HG03521 (cell line): ENCODE results near the gene MRPS31.

Experiments used
- ATAC-seq: cut with Tn5 transposase; IDR thresholded peaks from one replicate; pipeline ENCODE4 v1.9.1; 2021; ENCODE audit warnings: mild to moderate bottlenecking, moderate library complexity; ENCODE audit not compliant: unreplicated experiment

MRPS31 gene

DNA sequence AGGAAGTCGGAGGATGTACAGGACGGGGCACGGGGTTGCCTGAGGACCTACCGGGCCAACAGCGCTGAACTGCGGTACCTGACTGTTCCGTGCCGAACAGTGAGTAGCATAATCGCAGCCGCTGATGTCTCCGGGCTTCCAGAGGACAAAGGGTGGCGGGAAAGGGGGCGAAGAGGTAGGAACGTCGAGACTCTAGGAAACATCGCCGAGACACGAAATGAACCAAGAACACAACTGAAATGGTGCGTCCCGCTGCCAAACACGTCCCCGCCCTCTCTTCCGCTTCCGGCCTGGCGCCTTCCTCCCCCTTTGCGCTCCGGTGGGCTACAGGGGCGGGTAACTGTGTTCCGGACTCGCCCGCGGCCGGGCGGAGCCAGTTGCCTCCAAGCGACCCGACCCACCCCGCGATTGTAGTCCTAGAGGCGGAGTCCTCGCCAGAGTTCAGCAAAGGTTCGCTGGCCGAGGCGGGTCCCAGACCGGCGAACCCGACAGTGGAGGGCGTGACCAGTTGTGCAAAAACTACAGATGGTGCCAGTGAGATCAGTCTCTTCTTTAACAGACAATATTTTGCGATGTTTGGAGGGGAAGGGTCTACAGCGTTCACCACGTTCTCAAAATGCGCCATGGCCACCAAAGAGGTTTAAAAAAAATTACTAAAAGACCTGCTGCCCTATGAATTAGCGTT, at the start of gene MRPS31:
TSS of gene MRPS31 (minus strand) at position 257 of the 685 bp plus-strand sequence. CDS start at position 203, 54 bp downstream.
- ATAC-seq = peak; percentile 98

- no peak for ATAC-seq
Observed at GRCh38 chr13:40819797-40820315, 48.9 kb upstream of the MRPS31 start.

GRCh38 chr13:40818926-40819325, 47.9 kb upstream of the MRPS31 start:
- no peak for ATAC-seq

- ATAC-seq = no peak
Observed at GRCh38 chr13:40814803-40815202, 43.8 kb upstream of the MRPS31 start.

GRCh38 chr13:40813667-40814454, 42.9 kb upstream of the MRPS31 start:
- ATAC-seq = no peak

GRCh38 chr13:40812724-40813445, 41.9 kb upstream of the MRPS31 start:
- ATAC-seq = no peak

GRCh38 chr13:40812102-40812501, 41.1 kb upstream of the MRPS31 start:
- ATAC-seq = no peak

DNA sequence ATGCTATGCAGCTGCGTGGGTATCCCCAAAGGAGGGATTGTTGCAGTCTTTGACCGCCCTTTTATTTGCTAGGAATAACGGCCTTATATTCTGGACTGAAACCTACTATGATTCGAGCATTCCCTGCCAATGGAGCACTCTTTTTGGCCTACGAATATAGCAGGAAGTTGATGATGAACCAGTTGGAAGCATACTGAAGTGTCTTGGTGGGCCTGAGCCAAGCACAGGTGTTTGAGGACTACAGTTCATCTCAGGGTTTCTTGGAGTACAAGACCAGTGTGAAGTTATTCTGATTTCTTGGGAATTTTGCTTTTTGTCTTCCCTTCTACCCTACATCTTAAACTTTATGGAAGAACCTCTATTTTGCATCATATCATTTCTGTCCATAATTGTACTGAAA, 38.5 kb upstream of the MRPS31 start:
- no peak for ATAC-seq

- ATAC-seq = no peak
Observed at GRCh38 chr13:40806241-40806640, 35.3 kb upstream of the MRPS31 start.

- no peak for ATAC-seq
Observed at GRCh38 chr13:40803316-40803715, 32.3 kb upstream of the MRPS31 start.

DNA sequence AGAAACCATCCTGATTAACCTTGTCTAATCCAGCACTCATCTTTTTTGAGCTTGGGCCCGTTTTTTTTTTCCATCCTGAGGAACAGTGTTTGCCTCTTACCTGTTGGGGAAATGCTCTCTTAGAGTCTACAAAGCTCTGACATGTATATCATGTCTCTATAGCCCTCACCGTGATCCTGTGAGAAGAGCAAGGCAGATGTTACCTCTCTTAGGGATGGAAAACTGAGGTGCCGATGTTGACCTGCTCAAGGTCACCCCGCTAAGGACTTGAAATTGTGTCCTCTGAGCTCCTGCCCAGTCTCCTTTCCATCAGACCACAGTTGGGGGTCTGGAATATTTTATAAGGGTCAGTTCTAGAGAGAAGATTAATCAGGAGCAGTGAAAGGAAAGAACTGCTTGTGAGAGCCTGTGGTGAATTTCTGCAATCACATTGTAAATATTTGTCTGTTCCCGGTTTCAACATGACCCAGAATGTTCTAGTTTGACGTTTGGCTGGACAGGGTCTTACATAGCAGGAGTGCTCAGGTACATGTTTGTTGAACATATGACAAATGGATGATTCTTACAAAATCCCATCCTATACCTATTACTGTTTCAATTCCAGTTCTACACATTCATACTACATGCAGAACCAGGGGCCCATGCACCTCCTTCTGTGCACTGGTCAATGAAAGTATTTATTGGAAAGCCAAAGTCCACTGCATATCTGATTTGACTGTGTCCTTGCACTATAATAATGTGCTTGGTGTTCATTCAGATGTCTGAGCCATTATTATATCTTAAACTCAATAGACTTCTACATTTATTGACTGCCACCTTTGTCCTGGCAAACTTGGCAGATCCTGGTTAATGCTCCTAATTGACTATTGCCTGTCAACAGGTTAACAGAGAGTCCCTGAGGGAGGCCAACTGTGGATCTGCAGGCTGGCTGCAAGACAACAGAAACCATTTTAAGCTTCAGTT, 30.5 kb upstream of the MRPS31 start:
- no peak for ATAC-seq

- ATAC-seq = no peak
Observed at GRCh38 chr13:40800559-40800958, 29.6 kb upstream of the MRPS31 start.

DNA sequence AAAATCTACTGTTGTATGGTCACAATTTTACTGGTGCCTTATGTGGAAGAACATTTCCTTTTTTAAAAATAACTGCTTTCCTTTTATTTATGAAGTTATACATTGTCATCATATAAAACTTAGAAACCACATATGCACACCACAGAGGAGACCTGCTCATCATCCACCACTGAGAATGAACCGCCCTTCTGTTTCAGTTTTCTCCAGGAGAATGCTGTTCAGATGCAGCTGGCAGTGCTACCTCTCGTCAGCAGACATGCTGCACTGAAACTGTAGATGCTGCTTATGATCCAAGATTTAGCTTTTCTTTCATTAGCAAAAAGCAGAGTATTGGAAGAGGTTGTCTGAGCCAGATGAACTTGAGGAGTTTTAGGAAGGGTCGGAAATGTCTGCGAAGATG, 28.5 kb upstream of the MRPS31 start:
- ATAC-seq = no peak

DNA sequence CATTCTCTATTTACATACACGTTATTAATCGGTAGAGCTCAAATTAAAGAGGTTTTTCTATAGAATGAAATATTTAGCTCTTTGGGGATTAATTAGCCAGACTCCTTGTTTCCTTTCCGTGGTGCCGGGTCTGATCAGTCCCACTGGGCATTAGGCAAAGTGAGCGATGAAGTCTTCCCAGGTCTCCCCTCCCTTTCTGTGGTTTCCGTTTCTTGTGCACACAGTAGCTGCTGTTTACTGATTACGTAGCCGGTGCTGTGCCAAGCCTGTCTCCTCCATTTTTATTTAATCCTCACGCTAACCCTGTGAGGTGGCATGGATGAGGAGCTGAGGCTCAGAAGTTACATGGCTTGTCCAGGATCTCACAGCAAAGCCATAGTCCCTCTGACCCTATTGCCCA, 27.4 kb upstream of the MRPS31 start:
- ATAC-seq = no peak

GRCh38 chr13:40796649-40797048, 25.7 kb upstream of the MRPS31 start:
- no peak for ATAC-seq

DNA sequence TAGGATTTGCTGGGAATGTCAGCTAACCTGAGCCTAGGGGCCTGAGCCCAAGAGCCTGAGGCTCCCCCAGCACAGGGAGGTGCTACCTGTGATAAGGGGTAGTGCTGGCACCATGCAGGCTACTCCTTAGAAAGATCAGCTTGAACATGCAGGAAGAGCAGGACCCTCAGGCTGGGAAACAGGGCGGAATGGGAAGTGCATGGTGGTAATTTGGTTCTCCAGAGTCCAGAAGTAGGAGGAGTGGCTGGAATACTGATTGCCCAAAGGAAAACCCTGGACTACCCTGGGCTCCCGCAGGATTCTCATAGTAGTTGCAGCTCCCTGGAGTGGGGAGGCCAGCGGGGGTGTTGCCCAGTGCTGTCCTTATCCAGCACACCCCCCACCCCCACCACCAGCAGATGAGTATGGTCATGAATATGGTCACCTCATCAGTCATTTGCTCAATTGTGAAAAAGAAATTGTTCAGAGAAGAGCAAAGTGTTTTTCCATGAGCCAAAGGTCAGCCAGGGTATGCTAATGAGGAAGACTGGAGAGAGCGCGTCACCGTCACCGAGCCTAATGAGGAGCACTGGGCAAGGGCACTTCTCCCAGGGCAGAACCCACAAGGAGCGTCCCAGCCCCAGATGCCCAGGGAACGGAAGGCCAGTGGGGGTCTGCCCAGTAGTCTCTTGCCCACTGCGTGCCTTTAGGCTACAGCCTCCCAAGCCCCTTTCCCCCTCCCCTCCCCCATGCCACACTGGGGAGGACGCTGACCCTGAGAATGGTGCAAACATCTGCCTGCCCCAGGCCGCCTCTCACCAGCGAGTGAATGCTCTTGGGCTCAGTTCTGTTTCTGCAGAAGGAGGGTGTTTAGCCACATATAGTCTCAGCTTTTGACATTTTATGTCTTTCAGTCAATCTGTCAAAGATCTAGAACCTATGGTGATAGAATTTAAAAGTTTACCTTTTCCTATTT, 23.7 kb upstream of the MRPS31 start:
- ATAC-seq = no peak

- no peak for ATAC-seq
Observed at GRCh38 chr13:40793339-40793738, 22.3 kb upstream of the MRPS31 start.

- no peak for ATAC-seq
Observed at GRCh38 chr13:40792284-40793051, 21.5 kb upstream of the MRPS31 start.
